Astrocyte of the spinal cord (primary cell): Measurements from ENCODE around the gene CHCHD3.

Experiments used
- DNase-seq: peaks from one replicate; pipeline ENCODE4 v3.0.0; 2011; ENCODE audit warnings: low read depth, low spot score
- H3K4me3 ChIP-seq: 2 replicates; pipeline ENCODE4 v1.5.1; 2011; ENCODE audit warnings: low read depth, mild to moderate bottlenecking, low read length, moderate library complexity
- in situ Hi-C: cut with HindIII; loops from 2 replicates; pipeline ENCODE4 v1.10.0; 2017; ENCODE audit warnings: low sequenced_read_pairs
- TF ChIP-seq, protein P1 (sequence below): IDR thresholded peaks from 2 replicates; pipeline ENCODE4 v1.5.1; 2012; ENCODE audit warnings: low read depth, mild to moderate bottlenecking, low read length, inconsistent platforms

CHCHD3 gene

DNA sequence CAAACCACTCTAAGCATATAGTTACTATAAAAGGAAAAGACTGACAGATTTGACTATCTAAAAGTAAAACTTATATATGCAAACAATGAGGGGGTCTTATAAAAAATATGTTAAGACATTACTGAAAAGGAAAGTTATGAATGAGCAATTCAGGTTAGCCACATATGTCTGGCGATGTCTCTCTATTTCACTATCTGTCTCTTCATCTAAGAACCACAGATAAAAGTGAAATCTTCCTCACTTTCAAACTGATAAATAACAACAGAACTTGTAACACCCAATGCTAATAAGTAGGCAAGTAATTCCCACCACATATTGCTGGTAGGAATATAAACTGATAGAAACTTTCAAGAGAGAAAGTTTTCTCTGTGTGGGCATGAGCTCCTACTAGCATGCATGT is 138.2 kb downstream of the CHCHD3 start:
- no peak for DNase-seq
- no peak overlapping the region for H3K4me3 ChIP-seq
- in situ Hi-C loops: no loop called here
- TF ChIP-seq, protein P1, sequence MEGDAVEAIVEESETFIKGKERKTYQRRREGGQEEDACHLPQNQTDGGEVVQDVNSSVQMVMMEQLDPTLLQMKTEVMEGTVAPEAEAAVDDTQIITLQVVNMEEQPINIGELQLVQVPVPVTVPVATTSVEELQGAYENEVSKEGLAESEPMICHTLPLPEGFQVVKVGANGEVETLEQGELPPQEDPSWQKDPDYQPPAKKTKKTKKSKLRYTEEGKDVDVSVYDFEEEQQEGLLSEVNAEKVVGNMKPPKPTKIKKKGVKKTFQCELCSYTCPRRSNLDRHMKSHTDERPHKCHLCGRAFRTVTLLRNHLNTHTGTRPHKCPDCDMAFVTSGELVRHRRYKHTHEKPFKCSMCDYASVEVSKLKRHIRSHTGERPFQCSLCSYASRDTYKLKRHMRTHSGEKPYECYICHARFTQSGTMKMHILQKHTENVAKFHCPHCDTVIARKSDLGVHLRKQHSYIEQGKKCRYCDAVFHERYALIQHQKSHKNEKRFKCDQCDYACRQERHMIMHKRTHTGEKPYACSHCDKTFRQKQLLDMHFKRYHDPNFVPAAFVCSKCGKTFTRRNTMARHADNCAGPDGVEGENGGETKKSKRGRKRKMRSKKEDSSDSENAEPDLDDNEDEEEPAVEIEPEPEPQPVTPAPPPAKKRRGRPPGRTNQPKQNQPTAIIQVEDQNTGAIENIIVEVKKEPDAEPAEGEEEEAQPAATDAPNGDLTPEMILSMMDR: no peak

DNA sequence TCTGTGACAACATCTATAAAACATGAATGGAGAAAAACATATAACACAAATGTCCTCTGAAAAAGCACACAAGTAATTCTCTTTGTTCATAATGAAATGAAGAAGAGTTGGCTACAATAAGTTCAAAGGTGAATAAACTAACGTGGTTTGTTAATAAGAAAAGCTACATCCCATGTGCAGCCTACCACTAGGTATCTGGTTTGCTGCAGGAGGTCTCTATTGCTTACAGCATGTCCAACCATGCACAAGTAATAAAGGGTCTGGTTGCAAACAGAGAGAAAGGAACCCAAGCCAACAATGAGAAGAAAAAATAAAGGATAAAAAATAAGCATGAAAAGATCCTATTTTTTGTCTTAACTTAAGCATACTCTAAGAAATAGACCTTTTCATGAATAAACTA is 139.2 kb downstream of the CHCHD3 start:
- TF ChIP-seq, protein P1: no peak
- no peak overlapping the region for H3K4me3 ChIP-seq
- in situ Hi-C loops: no loop called here
- DNase-seq: peak; percentile 15

DNA sequence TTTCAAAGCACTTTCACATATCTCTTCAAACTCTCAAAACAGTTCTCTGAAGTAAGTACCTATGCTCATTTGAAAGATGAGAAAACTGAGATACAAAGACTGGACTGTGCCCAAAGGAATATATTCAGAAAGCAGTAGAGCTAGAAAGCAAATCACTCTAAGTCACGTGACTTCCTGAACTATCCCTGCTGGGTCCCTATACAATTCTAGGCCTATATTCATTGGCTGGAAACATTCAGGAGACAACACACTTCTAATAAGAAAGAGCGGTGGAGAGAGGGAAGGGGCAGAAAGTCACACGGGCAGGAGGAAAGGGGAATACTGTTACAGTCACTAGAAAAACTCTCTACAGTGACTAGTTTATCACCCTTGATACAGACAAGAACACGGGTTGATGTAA is 140.0 kb downstream of the CHCHD3 start:
- H3K4me3 ChIP-seq: no peak overlapping the region
- TF ChIP-seq, protein P1: no peak
- DNase-seq: no peak
- in situ Hi-C loops: no loop called here

DNA sequence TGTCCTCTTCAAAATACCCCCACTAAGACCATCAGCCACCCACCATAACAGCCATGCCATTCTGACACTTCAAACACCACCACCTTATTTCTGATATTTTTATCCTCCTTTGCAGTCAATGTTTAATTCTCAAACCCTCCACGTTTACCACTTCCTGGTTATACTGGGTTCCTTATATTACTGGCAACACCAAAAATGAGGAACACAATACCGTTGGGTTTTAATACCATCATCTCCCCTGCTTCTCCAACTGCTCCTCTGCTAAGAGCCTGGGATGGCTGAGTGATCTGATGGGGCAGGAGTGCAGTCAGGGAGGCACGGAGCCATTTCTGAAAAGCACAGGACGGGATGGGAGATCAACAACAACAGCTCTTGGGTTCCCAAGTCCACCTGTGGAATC is 140.5 kb downstream of the CHCHD3 start:
- in situ Hi-C loops: no loop called here
- TF ChIP-seq, protein P1: no peak

DNA sequence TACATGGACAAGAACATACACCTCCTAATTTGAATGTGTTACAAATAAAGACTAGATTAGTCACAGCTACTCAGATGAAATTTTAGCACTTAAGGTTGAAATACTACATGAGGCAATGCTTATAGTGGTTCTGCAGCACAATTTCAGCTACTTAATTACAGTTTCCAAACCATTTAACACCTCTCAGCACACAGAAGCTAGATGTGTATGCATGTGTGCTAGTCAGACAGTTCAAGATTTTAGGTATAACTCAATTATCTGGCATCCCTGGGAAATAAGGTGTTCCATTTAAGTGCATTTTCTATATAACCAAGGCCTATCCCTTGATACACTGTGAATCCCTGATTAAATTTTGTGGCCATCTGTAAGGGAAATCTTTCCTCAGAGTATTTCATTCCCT is 141.8 kb downstream of the CHCHD3 start:
- in situ Hi-C loops: no loop called here
- H3K4me3 ChIP-seq: no peak overlapping the region
- TF ChIP-seq, protein P1: no peak
- no peak for DNase-seq

More for the DNA sequence above, 140.5 kb downstream of the CHCHD3 start:
- no peak for DNase-seq
- H3K4me3 ChIP-seq: no peak overlapping the region

DNA sequence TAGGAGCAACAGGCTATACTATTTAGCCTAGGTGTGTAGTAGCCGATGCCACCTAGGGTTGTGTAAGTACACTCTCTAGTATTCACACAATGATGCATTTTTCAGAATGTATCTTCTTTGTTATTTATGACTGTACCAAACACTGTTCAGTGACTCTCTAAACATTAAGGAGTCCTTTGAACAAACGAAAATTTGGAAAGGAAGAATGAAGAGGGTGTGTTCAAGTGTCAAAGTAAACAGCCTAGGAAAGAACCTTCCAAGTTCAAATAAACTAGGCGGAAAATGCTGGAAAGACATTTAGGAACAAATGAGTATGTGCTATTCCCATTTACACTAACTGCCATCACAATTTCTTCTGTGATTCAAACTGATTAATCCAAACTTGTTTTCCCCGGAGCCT is 142.4 kb downstream of the CHCHD3 start:
- TF ChIP-seq, protein P1: no peak
- in situ Hi-C loops: no loop called here
- DNase-seq: no peak
- no peak overlapping the region for H3K4me3 ChIP-seq

DNA sequence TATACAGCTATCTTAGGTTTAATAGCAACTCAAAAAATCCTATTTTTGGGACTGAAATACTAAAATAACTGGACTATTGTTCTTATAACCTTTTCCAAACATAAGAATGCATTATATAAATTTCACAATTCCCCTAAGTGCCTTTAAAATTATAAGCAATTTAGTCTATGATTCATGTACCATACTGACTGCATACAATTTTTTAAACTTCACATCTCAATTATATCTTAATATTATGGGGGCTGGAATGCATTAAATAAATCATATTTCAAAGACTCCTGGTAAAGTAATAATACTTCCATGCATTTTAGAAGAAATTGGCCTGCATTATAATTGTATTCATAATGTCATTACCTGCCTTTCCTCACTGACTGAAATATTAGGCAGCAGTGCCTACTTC is 144.6 kb downstream of the CHCHD3 start:
- in situ Hi-C loops: no loop called here
- no peak overlapping the region for H3K4me3 ChIP-seq
- TF ChIP-seq, protein P1: no peak
- no peak for DNase-seq
